ENCODE results near the gene ZC3HAV1. TPM values are rescaled to one million over a fixed set of nuclear protein-coding genes. Genes with fewer than 3 reads are reported as not detected.

The ZC3HAV1 gene
- total and polyA plus RNA-seq, 2 of the 13 experiments (the other 11 are each of a cell fraction or from before 2014, with no cell fraction given): 12.7 to 23.7 TPM

DNA sequence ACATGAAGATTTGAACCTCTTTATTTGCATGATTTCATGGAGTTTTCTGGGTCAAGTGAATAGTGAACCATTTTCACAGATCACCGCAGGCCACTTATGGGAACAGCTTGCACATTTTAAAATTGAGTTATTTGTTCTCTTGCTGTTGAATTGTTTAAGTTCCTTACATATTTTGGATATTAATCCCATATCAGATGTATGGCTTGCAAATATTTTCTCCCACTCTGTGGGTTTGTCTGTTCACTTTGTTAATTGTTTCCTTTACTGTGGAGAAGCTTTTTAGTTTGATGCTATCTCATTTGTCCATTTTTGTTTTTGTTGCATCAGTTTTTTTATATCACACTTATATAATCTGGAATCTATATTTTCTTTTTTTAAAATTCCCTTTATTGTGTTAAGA is 59.6 kb downstream of the ZC3HAV1 start (continued):
- TF ChIP-seq, protein P1, sequence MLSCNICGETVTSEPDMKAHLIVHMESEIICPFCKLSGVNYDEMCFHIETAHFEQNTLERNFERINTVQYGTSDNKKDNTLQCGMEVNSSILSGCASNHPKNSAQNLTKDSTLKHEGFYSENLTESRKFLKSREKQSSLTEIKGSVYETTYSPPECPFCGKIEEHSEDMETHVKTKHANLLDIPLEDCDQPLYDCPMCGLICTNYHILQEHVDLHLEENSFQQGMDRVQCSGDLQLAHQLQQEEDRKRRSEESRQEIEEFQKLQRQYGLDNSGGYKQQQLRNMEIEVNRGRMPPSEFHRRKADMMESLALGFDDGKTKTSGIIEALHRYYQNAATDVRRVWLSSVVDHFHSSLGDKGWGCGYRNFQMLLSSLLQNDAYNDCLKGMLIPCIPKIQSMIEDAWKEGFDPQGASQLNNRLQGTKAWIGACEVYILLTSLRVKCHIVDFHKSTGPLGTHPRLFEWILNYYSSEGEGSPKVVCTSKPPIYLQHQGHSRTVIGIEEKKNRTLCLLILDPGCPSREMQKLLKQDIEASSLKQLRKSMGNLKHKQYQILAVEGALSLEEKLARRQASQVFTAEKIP (CRISPR knock-in tag; IDR thresholded peaks at IDR 0.05; ENCODE audit: borderline replicate concordance): no peak

GRCh38 chr7:139049111-139049510 is 60.4 kb downstream of the ZC3HAV1 start:
- in situ Hi-C loops (cut with HindIII; ENCODE audit: extremely low pct_ligation_motif_present, low pct_unique_long_range_greater_than_20kb): no loop called here
- no peak for FAIRE-seq
- WGBS (ENCODE audit: low lambda C conversion rate): 84% methylated on average over 7 of the region's 7 CpGs
- Histone ChIP-seq H3K4me3 (replicated peaks in 1 of 3; ENCODE audit: insufficient read depth in 1 of 3, low read depth in 2 of 3, low read length in 3 of 3) (no peak overlapping the region), H3K4me2 (ENCODE audit: low read depth, low read length) (no peak overlapping the region), H3K9ac (ENCODE audit: insufficient read depth, low read depth, low read length) (no peak overlapping the region), H4K20me1 (ENCODE audit: insufficient read depth, low read length) (no peaks in the 10 kb centered on the region), H3K36me3 (replicated peaks in 1 of 2; ENCODE audit: control insufficient read depth in 1 of 2, insufficient read depth in 2 of 2, low read length in 2 of 2) (peaks cover 13 to 49% of the 10 kb centered on the region in 2 experiments), H3K4me1 (ENCODE audit: insufficient read depth, low read length) (peaks cover 6% of the 10 kb centered on the region; the same call in 1 of the 2 replicates), H2AFZ (ENCODE audit: low read length) (no peak overlapping the region), H3K27ac (ENCODE audit: extremely low read length, insufficient read depth, low read length) (no peak overlapping the region), H3K79me2 (ENCODE audit: insufficient read depth, low read length) (no peaks in the 10 kb centered on the region), H3K27me3 (ENCODE audit: control insufficient read depth in 1 of 2, insufficient read depth in 2 of 2, low read length in 2 of 2) (no peaks in the 10 kb centered on the region), H3K9me3 (ENCODE audit: low read length) (no peaks in the 10 kb centered on the region)
- ChIA-PET CTCF (ENCODE audit: low intra/inter-chr PET ratio, low total read pairs) (no interaction called here), POLR2A (no interaction called here)
- intact Hi-C loops (cut with micrococcal nuclease; ENCODE audit: unreplicated experiment): no loop called here
- no peak for DNase-seq (ENCODE audit: low spot score)
- no TSS peak for BruUV-seq (replicated peaks)
- no peak for ATAC-seq
- TF ChIP-seq ZNF598 (CRISPR knock-in tag; IDR thresholded peaks at IDR 0.05; ENCODE audit: borderline replicate concordance) (no peak), ZHX1 (CRISPR knock-in tag; IDR thresholded peaks at IDR 0.05; ENCODE audit: low read depth) (no peak), U2AF1 (optimal IDR thresholded peaks at IDR 0.05; ENCODE audit: low read depth, low read length) (no peak), ARID5B (CRISPR knock-in tag; IDR thresholded peaks at IDR 0.05) (no peak), ZNF816 (CRISPR knock-in tag; IDR thresholded peaks at IDR 0.05; ENCODE audit: borderline replicate concordance) (no peak), ZNF737 (CRISPR knock-in tag; IDR thresholded peaks at IDR 0.05; ENCODE audit: borderline replicate concordance) (no peak), ZFYVE20 (CRISPR knock-in tag; IDR thresholded peaks at IDR 0.05; ENCODE audit: borderline replicate concordance, low read depth) (no peak), ZNF678 (CRISPR knock-in tag; IDR thresholded peaks at IDR 0.05) (no peak)
- TF ChIP-seq, protein P2, sequence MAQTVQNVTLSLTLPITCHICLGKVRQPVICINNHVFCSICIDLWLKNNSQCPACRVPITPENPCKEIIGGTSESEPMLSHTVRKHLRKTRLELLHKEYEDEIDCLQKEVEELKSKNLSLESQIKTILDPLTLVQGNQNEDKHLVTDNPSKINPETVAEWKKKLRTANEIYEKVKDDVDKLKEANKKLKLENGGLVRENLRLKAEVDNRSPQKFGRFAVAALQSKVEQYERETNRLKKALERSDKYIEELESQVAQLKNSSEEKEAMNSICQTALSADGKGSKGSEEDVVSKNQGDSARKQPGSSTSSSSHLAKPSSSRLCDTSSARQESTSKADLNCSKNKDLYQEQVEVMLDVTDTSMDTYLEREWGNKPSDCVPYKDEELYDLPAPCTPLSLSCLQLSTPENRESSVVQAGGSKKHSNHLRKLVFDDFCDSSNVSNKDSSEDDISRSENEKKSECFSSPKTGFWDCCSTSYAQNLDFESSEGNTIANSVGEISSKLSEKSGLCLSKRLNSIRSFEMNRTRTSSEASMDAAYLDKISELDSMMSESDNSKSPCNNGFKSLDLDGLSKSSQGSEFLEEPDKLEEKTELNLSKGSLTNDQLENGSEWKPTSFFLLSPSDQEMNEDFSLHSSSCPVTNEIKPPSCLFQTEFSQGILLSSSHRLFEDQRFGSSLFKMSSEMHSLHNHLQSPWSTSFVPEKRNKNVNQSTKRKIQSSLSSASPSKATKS (CRISPR knock-in tag; IDR thresholded peaks at IDR 0.05): no peak
- TF ChIP-seq, protein P3, sequence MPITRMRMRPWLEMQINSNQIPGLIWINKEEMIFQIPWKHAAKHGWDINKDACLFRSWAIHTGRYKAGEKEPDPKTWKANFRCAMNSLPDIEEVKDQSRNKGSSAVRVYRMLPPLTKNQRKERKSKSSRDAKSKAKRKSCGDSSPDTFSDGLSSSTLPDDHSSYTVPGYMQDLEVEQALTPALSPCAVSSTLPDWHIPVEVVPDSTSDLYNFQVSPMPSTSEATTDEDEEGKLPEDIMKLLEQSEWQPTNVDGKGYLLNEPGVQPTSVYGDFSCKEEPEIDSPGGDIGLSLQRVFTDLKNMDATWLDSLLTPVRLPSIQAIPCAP (CRISPR knock-in tag; IDR thresholded peaks at IDR 0.05; ENCODE audit: low read depth): no peak
